Middle frontal gyrus (tissue), 1 donor: Measurements from ENCODE around the gene HACD1.

Experiments used
- DNase-seq: peaks from one replicate; pipeline ENCODE4 v3.0.0-alpha.2; 2015; ENCODE audit warnings: low spot score; ENCODE audit errors: extremely low spot score

HACD1 gene

DNA sequence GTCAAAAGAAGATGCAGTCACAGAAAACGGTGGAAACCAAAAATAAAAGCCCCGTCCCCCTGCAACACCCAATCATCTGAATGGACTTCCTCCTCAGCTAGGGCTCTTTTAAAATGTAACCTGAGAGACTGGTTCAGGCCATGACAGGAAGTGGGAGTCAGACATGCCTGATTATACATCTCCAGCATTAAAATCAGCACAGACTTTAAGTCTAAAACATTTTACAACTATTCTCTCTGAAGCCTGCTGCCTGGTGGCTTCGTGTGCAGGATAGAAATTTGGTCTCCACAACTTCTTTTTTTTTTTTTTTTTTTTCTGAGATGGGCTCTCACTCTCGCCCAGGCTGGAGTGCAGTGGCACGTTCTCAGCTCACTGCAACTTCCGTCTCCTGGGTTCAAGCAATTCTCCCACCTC, 30.3 kb downstream of the HACD1 start:
- no peak for DNase-seq

DNA sequence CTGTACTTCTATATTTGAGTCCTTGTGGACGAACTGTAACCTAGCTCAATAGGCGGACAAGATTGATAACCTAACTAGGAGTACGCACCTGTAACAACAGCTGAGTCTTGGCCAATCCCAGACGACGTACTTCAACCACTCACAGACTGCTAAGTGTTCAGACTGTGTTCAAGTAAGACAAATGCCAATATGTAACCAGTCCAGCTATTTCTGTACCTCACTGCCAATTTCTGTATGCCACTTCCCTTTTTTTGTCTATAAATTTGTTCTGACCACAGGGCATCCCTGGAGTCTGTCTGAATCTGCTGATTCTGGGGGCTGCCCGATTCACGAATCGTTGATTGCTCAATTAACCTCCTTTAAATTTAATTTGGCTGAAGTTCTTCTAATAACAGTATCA, 32.2 kb downstream of the HACD1 start:
- DNase-seq = no peak

DNA sequence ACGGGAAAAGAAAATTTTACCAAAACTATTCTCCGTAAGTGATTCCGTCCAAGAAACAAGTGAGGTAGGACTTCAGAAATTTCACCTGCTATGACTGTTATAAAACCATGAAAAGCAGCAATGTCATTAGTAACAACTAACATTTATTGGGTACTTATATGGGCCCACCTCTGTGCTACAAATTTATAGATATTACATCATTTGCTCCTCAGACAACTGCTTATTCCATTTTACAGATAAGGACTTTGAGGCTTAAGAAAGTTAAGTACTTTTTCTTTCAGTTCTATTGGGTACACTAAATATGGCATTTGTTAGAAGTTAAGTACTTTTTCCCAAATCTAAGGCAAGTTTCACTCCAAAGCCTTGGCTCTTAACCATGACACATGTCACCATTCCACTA, 36.3 kb downstream of the HACD1 start:
- no peak for DNase-seq

DNA sequence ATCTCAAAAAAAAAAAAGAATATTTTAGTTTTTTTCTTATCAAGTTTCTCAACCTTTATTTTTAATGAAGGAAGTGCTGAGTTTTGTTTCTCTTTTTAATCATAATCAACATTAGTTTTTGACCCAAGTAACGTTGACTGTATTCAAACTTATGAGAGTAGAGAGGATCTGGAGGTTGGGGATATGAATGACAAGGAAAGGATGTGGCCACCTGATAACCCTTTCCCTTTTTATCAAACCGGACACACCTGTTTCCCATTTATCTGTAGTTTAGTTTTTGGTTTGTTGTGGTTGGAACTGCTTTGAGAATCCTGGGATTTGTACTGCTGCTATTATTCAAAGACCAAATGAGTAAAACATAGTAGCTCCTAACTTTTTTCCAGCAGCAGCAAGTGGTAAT, 38.6 kb downstream of the HACD1 start:
- no peak for DNase-seq

- DNase-seq = no peak
Measured at GRCh38 chr10:17576768-17577167, 40.4 kb downstream of the HACD1 start.

DNA sequence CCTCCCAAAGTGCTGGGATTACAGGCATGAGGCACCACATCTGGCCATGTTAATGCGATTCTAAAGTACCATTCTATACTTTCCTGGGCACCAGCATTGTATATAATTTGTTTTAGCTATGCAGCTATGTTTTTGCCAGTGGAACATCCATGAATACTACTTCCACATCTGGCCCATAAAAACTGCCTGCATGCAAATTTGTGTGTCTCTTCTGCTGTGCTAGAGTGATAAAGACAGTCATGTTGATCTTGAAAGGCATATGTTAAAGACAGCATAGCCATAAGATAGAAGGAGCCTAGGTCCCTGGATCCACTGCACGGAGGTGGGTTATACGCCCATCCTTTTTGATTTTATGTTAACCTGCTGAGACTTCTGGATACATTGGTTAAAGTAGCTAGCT, 52.3 kb downstream of the HACD1 start:
- DNase-seq = no peak

DNA sequence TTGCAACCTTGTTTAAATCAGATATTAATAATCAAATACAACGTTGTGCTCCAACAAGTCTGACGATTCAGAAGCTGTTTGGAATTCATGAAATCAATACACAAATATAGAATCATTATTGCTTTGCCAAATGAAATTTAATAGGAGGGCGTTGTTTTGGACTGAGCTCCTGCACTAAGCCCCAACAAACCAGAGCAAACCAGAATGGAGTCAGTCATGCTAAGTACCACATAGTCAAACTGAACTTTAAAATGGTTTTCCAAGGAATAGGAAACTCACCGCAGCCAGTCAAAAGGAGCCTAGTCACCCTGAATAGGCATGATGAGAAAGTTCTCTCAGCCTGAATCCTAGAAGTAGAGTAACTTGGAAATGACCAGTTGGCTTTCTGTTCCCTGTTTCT, 53.7 kb downstream of the HACD1 start:
- DNase-seq = no peak

DNA sequence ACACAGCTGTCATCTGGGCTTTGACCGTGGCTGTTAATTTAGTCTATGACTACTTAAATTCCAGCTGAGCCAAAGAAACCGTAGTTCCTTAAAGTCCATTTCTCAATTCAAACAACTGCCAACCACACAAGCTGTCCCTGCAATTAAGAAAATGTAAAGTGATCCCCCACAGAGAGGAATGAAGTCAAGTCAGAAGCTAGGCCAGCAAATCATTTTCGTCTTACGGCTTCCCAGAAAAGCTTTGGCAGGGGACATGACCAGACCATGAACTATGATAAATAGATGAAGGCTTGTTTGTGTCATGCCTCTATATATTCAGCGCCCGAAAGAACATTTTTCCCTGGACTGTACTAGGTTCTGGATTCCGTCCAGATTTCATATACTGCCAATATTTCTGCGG, 54.6 kb downstream of the HACD1 start:
- no peak for DNase-seq

GRCh38 chr10:17561111-17561510, 56.1 kb downstream of the HACD1 start:
- DNase-seq = no peak

GRCh38 chr10:17557459-17557858, 59.7 kb downstream of the HACD1 start:
- DNase-seq = no peak

DNA sequence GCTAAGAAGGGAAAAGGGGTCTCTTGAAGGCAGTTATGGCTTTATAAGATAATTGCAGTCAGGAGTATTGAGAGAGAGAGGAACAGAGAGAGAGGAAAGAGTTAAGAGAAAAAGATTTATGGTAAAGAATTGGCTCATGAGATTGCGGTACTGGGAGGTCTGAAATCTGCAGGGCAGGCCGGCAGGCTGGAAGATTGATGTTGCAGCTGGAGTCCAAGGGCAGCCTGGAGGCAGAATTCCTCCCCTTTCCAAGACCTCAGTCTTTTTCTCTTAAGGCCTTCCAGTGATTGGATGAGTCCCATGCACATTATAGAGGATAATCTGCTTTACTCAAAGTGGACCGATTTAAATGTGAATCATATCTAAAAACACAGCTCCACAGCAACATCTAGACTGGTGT, 68.4 kb downstream of the HACD1 start:
- no peak for DNase-seq

GRCh38 chr10:17548162-17548561, 69.0 kb downstream of the HACD1 start:
- DNase-seq = no peak

DNA sequence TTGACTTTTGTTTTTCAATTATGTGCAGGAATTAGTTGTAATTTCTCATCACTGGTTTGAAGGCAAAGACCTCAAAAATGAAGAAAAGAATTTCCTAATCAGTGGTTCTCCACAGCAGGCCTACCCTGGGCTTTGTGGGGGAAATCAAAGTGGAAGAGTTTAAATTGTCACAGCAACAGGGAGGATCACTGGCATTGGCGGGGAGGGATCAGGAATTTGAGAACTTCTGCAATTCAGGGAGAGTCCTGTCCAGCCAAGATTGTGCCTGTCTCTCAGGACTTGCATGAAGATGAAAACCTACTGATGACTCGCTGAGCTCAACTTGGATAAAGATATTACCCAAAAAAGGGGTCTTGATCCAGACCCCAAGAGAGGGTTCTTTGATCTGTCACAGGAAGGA, 70.1 kb downstream of the HACD1 start:
- DNase-seq = no peak

DNA sequence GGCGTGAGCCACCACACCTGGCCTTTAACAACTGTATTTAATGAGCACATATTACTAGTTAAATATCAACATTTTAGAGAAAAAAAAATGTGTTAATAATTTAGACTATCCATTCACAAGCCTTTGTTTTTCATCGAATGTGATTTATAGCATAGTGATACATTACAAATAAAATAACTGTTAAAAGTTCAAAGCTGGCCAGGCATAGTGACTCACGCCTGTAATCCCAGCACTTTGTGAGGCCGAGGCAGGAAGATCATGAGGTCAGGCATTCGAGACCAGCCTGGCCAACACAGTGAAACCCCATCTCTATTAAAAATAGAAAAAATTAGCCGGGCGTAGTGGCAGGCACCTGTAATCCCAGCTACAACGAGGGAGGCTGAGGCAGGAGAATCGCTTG, 72.7 kb downstream of the HACD1 start:
- no peak for DNase-seq
